ENCODE measurements around the gene C3orf80.
"Not testable (repeated sequence)": the region's sequence is repeated elsewhere in the genome, so short reads cannot be mapped to it uniquely, and the experiment has no call there.

C3orf80 gene

GRCh38 chr3:160225176-160226025, at the start of gene C3orf80:
TSS of gene C3orf80 (plus strand) at chr3:160225422. CDS start at chr3:160225636, 214 bp downstream.
- DNase-seq (ENCODE audit: extremely low read depth in 1 of 2, low read depth in 1 of 2): peak in 1 of 2 donors; percentile 22

GRCh38 chr3:160176923-160177322, 48.3 kb upstream of the C3orf80 start:
- no peak for DNase-seq (ENCODE audit: extremely low read depth in 1 of 2, low read depth in 1 of 2)

- not testable (repeated sequence) for DNase-seq (ENCODE audit: extremely low read depth in 1 of 2, low read depth in 1 of 2)
These were observed 46.6 kb upstream of the C3orf80 start for GRCh38 chr3:160178661-160179060.

DNA sequence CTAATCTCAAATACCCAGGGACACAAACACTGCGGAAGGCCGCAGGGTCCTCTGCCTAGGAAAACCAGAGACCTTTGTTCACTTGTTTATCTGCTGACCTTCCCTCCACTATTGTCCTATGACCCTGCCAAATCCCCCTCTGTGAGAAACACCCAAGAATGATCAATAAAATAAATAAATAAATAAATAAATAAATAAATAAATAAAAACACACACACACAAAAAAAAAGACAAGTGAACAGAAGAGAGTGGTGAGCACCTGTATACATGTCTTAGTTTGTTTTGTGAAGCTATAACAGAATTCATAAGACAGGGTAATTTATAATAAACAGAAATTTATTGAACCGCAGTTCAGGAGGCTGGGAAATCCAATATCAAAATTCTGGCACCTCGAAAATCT, 45.8 kb upstream of the C3orf80 start:
- DNase-seq (ENCODE audit: extremely low read depth in 1 of 2, low read depth in 1 of 2): not testable (repeated sequence)

GRCh38 chr3:160179906-160180305, 45.3 kb upstream of the C3orf80 start:
- no peak for DNase-seq (ENCODE audit: extremely low read depth in 1 of 2, low read depth in 1 of 2)

- no peak for DNase-seq (ENCODE audit: extremely low read depth in 1 of 2, low read depth in 1 of 2)
These were observed 44.5 kb upstream of the C3orf80 start for GRCh38 chr3:160180581-160181216.

- DNase-seq (ENCODE audit: extremely low read depth in 1 of 2, low read depth in 1 of 2): no peak
These were observed 41.7 kb upstream of the C3orf80 start for GRCh38 chr3:160183345-160184076.

GRCh38 chr3:160184655-160185054, 40.6 kb upstream of the C3orf80 start:
- no peak for DNase-seq (ENCODE audit: extremely low read depth in 1 of 2, low read depth in 1 of 2)

- DNase-seq (ENCODE audit: extremely low read depth in 1 of 2, low read depth in 1 of 2): no peak
These were observed 39.5 kb upstream of the C3orf80 start for GRCh38 chr3:160185751-160186150.

- no peak for DNase-seq (ENCODE audit: extremely low read depth in 1 of 2, low read depth in 1 of 2)
These were observed 37.9 kb upstream of the C3orf80 start for GRCh38 chr3:160187288-160187687.

- no peak for DNase-seq (ENCODE audit: extremely low read depth in 1 of 2, low read depth in 1 of 2)
These were observed 32.8 kb upstream of the C3orf80 start for GRCh38 chr3:160192310-160193029.

GRCh38 chr3:160193644-160194192, 31.5 kb upstream of the C3orf80 start:
- no peak for DNase-seq (ENCODE audit: extremely low read depth in 1 of 2, low read depth in 1 of 2)

DNA sequence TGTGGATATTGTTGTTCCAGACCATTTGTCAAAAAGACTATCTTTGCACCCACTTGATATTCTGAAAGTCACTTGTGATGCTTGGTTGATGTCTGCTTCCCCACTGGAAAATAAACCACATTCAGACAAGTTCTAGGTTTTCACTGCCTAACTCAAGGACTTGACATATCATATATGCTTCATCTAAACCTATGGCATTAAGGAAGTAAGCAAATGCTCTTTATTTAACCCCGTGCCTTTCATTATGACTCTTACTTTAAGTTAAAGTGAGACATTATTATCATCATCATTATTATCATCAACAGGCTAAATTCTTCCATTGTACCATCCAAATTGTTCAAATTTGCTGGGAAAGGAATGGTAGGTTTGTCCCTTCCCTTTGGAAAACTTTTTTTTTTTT, 30.8 kb upstream of the C3orf80 start:
- DNase-seq (ENCODE audit: extremely low read depth in 1 of 2, low read depth in 1 of 2): no peak

GRCh38 chr3:160195106-160195505, 30.1 kb upstream of the C3orf80 start:
- no peak for DNase-seq (ENCODE audit: extremely low read depth in 1 of 2, low read depth in 1 of 2)

DNA sequence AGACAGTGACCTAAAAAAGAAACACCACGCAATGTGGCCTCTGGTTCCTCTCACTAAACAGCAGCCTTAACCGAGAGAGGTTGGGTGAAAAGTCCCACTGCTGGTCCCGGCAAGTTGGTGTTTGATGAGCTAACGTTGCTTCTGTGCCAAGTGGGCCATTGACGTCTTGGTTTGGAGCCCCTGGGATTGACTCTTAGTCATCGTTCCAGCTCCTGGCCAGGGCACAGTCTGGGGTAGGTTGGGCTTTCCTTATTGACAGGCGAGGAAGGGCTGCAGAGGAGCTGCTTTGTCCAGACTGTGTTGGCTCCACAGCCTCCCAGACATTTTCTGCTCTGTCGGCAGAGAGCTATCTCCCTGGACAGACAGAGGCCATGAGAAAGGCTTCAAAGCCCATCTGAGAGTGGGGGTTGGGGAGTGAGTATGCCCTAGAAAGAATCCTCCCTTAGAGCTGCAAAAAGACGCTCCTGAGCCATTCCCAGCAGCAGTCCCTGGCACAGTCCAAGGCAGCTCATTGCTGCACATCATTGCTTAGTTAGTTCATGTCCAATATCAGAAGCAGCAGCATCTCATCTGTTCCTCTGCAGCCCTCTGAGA, 28.6 kb upstream of the C3orf80 start:
- no peak for DNase-seq (ENCODE audit: extremely low read depth in 1 of 2, low read depth in 1 of 2)

GRCh38 chr3:160199108-160199507, 26.1 kb upstream of the C3orf80 start:
- DNase-seq (ENCODE audit: extremely low read depth in 1 of 2, low read depth in 1 of 2): no peak

DNA sequence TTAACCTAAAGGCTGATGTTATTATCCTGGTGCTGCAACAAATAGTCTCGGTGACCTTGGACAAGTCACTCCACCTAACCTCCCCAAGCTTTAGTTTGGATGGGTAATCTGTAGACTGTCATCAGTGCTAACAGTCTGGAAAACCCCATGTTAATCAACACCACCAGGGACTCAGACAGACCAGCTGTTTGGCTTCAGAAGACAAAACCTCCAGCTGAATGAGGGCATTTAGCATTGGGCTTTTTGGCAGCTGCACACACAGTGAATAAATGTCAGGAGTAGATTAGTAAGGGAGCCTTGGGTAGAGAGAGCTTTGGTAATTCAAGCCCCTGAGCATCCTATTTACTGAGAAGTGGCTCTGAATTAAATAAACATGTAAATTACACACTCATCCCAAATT, 24.9 kb upstream of the C3orf80 start:
- no peak for DNase-seq (ENCODE audit: extremely low read depth in 1 of 2, low read depth in 1 of 2)

DNA sequence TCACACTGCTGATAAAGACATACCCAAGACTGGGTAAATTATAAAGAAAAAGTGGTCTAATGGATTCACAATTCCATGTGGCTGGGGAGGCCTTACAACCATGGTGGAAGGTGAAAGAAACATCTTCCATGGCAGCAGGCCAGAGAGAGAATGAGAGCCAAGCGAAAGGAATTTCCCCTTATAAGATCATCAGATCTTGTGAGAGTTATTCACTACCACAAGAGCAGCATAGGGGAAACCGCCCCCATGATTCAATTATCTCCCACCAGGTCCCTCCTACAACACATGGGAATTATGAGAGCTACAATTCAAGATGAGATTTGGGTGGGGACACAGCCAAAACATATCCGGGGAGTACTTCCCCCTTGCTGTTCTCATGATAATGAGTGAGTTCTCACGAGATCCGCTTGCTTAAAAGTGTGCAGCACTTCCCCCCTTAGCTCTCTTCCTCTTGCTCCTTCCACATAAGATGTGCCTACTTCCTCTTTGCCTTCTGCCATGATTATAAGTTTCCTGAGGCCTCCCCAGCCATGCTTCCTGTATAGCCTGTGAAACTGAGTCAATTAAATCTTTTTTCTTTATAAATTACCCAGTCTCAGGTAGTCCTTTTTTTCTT, 20.7 kb upstream of the C3orf80 start:
- not testable (repeated sequence) for DNase-seq (ENCODE audit: extremely low read depth in 1 of 2, low read depth in 1 of 2)

DNA sequence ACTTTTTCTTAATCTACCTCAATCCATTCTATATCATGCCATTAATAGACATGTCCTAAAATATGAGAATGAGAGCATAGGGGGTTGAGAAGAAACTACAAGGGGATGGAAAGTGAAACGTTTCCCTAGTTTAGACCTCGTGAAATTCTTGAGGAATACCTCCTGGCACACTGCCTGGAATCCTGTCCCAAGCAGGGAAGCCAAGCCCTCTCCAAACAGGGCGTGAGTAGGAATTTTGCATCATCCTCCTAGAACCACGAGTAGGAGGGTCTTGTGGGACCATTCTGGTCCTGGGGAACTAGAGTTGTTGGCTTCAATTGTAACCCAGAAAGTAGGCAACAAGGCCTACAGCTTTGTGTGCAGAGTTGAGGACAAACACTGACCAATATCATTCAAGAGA, 19.6 kb upstream of the C3orf80 start:
- DNase-seq (ENCODE audit: extremely low read depth in 1 of 2, low read depth in 1 of 2): no peak

GRCh38 chr3:160210341-160210740, 14.9 kb upstream of the C3orf80 start:
- DNase-seq (ENCODE audit: extremely low read depth in 1 of 2, low read depth in 1 of 2): no peak
